ENCODE measurements around the gene PIGN. TPM values are rescaled to one million over a fixed set of nuclear protein-coding genes. Genes with fewer than 3 reads are reported as not detected.
A peak's percentile ranks its signal among the peaks of the same experiment; 100 is the strongest.

PIGN gene
- polyA plus RNA-seq, 4 donors, result 2.2 to 21.4 (median 5.7) TPM

GRCh38 chr18:62061821-62062478, 124.9 kb downstream of the PIGN start:
- H3K4me1 ChIP-seq (ENCODE audit: control insufficient read depth in 3 of 3, insufficient read depth in 2 of 3, low read depth in 1 of 3, low read length in 2 of 3), result peaks cover 0 to 24% (median 1%) of the 10 kb centered on the region in 3 donors
- peak overlapping the region in 1 of 3 donors; percentile 80 for H3K27ac ChIP-seq (ENCODE audit: low read depth in 1 of 3, low read length in 2 of 3)
- H3K4me3 ChIP-seq (ENCODE audit: low read depth in 1 of 3, low read length in 3 of 3), result peak overlapping the region in 1 of 3 donors; percentile 18
- DNase-seq, result peak in 1 of 2 donors; percentile 42
- no peaks in the 10 kb centered on the region for H3K27me3 ChIP-seq (ENCODE audit: control insufficient read depth in 3 of 3, insufficient read depth in 3 of 3, low read length in 3 of 3)
- no peaks in the 10 kb centered on the region for H3K36me3 ChIP-seq (ENCODE audit: control insufficient read depth in 3 of 3, insufficient read depth in 2 of 3, low read depth in 1 of 3, low read length in 3 of 3)
- WGBS, 3 donors, result 32 to 71% (median 60%) methylated on average over 5 of the region's 5 CpGs
- no peak for FAIRE-seq
- peaks cover 0 to 12% of the 10 kb centered on the region in 2 donors for H3K9me3 ChIP-seq (ENCODE audit: control insufficient read depth in 2 of 2, insufficient read depth in 1 of 2, low read depth in 1 of 2, low read length in 1 of 2)

GRCh38 chr18:62060820-62061219, 126.0 kb downstream of the PIGN start:
- 15 to 65% (median 38%) methylated on average over 2 of the region's 2 CpGs for WGBS, 3 donors

GRCh38 chr18:62054929-62055498, 131.8 kb downstream of the PIGN start:
- Histone ChIP-seq H3K4me3 (ENCODE audit: low read depth in 1 of 3, low read length in 3 of 3) (no peak overlapping the region), H3K27me3 (ENCODE audit: control insufficient read depth in 3 of 3, insufficient read depth in 3 of 3, low read length in 3 of 3) (no peaks in the 10 kb centered on the region)
- 95 to 96% (median 95%) methylated on average over 2 of the region's 2 CpGs for WGBS, 3 donors

More at GRCh38 chr18:62060820-62061219, 126.0 kb downstream of the PIGN start:
- Histone ChIP-seq H3K27ac (ENCODE audit: low read depth in 1 of 3, low read length in 2 of 3) (peak overlapping the region in 1 of 3 donors; percentile 80), H3K36me3 (ENCODE audit: control insufficient read depth in 3 of 3, insufficient read depth in 2 of 3, low read depth in 1 of 3, low read length in 3 of 3) (peaks cover 0 to 1% (median 0%) of the 10 kb centered on the region in 3 donors), H3K9me3 (ENCODE audit: control insufficient read depth in 2 of 2, insufficient read depth in 1 of 2, low read depth in 1 of 2, low read length in 1 of 2) (peaks cover 0 to 12% of the 10 kb centered on the region in 2 donors), H3K4me1 (ENCODE audit: control insufficient read depth in 3 of 3, insufficient read depth in 2 of 3, low read depth in 1 of 3, low read length in 2 of 3) (peaks cover 0 to 18% (median 0%) of the 10 kb centered on the region in 3 donors), H3K27me3 (ENCODE audit: control insufficient read depth in 3 of 3, insufficient read depth in 3 of 3, low read length in 3 of 3) (no peaks in the 10 kb centered on the region), H3K4me3 (ENCODE audit: low read depth in 1 of 3, low read length in 3 of 3) (no peak overlapping the region)
- DNase-seq (peak; percentile 83 to 85), FAIRE-seq (peak; percentile 57)

GRCh38 chr18:62048279-62048678, 138.6 kb downstream of the PIGN start:
- peaks cover 0 to 9% (median 2%) of the 10 kb centered on the region in 3 donors for H3K36me3 ChIP-seq (ENCODE audit: control insufficient read depth in 3 of 3, insufficient read depth in 2 of 3, low read depth in 1 of 3, low read length in 3 of 3)
- DNase-seq (no peak), FAIRE-seq (no peak)
- H3K4me3 ChIP-seq (ENCODE audit: low read depth in 1 of 3, low read length in 3 of 3), result no peak overlapping the region
- no peak overlapping the region for H3K27ac ChIP-seq (ENCODE audit: low read depth in 1 of 3, low read length in 2 of 3)
- H3K27me3 ChIP-seq (ENCODE audit: control insufficient read depth in 3 of 3, insufficient read depth in 3 of 3, low read length in 3 of 3), result no peaks in the 10 kb centered on the region
- no peaks in the 10 kb centered on the region for H3K4me1 ChIP-seq (ENCODE audit: control insufficient read depth in 3 of 3, insufficient read depth in 2 of 3, low read depth in 1 of 3, low read length in 2 of 3)
- H3K9me3 ChIP-seq (ENCODE audit: control insufficient read depth in 2 of 2, insufficient read depth in 1 of 2, low read depth in 1 of 2, low read length in 1 of 2), result peaks cover 0 to 11% of the 10 kb centered on the region in 2 donors
- 94 to 100% (median 97%) methylated on average over 1 of the region's 1 CpG for WGBS, 3 donors

More at GRCh38 chr18:62054929-62055498, 131.8 kb downstream of the PIGN start:
- Histone ChIP-seq H3K9me3 (ENCODE audit: control insufficient read depth in 2 of 2, insufficient read depth in 1 of 2, low read depth in 1 of 2, low read length in 1 of 2) (peaks cover 0 to 12% of the 10 kb centered on the region in 2 donors), H3K27ac (ENCODE audit: low read depth in 1 of 3, low read length in 2 of 3) (no peak overlapping the region), H3K4me1 (ENCODE audit: control insufficient read depth in 3 of 3, insufficient read depth in 2 of 3, low read depth in 1 of 3, low read length in 2 of 3) (no peaks in the 10 kb centered on the region), H3K36me3 (ENCODE audit: control insufficient read depth in 3 of 3, insufficient read depth in 2 of 3, low read depth in 1 of 3, low read length in 3 of 3) (peaks cover 0 to 1% (median 0%) of the 10 kb centered on the region in 3 donors)
- DNase-seq (no peak), FAIRE-seq (no peak)

- Histone ChIP-seq H3K36me3 (ENCODE audit: control insufficient read depth in 3 of 3, insufficient read depth in 2 of 3, low read depth in 1 of 3, low read length in 3 of 3) (peaks cover 2 to 13% (median 2%) of the 10 kb centered on the region in 3 donors), H3K27ac (ENCODE audit: low read depth in 1 of 3, low read length in 2 of 3) (no peak overlapping the region), H3K4me1 (ENCODE audit: control insufficient read depth in 3 of 3, insufficient read depth in 2 of 3, low read depth in 1 of 3, low read length in 2 of 3) (no peaks in the 10 kb centered on the region), H3K27me3 (ENCODE audit: control insufficient read depth in 3 of 3, insufficient read depth in 3 of 3, low read length in 3 of 3) (no peaks in the 10 kb centered on the region), H3K4me3 (ENCODE audit: low read depth in 1 of 3, low read length in 3 of 3) (no peak overlapping the region), H3K9me3 (ENCODE audit: control insufficient read depth in 2 of 2, insufficient read depth in 1 of 2, low read depth in 1 of 2, low read length in 1 of 2) (peaks cover 0 to 11% of the 10 kb centered on the region in 2 donors)
- DNase-seq, result no peak
- 79 to 87% (median 84%) methylated on average over 2 of the region's 2 CpGs for WGBS, 3 donors
- FAIRE-seq, result no peak
These were observed 141.5 kb downstream of the PIGN start for GRCh38 chr18:62045316-62045715.

- WGBS, 3 donors, result 80 to 89% (median 88%) methylated on average over 2 of the region's 2 CpGs
- FAIRE-seq, result no peak
These were observed 142.3 kb downstream of the PIGN start for GRCh38 chr18:62044490-62045000.

GRCh38 chr18:62037989-62038778, 148.7 kb downstream of the PIGN start:
- H3K36me3 ChIP-seq (ENCODE audit: control insufficient read depth in 3 of 3, insufficient read depth in 2 of 3, low read depth in 1 of 3, low read length in 3 of 3), result peaks cover 0 to 4% (median under 1%) of the 10 kb centered on the region in 3 donors
- H3K27me3 ChIP-seq (ENCODE audit: control insufficient read depth in 3 of 3, insufficient read depth in 3 of 3, low read length in 3 of 3), result no peaks in the 10 kb centered on the region
- H3K4me3 ChIP-seq (ENCODE audit: low read depth in 1 of 3, low read length in 3 of 3), result no peak overlapping the region
- H3K27ac ChIP-seq (ENCODE audit: low read depth in 1 of 3, low read length in 2 of 3), result no peak overlapping the region
- FAIRE-seq (no peak), DNase-seq (no peak)
- WGBS, 3 donors, result 56 to 86% (median 75%) methylated on average over 6 of the region's 6 CpGs
- no peaks in the 10 kb centered on the region for H3K9me3 ChIP-seq (ENCODE audit: control insufficient read depth in 2 of 2, insufficient read depth in 1 of 2, low read depth in 1 of 2, low read length in 1 of 2)
- H3K4me1 ChIP-seq (ENCODE audit: control insufficient read depth in 3 of 3, insufficient read depth in 2 of 3, low read depth in 1 of 3, low read length in 2 of 3), result no peaks in the 10 kb centered on the region

More at GRCh38 chr18:62044490-62045000, 142.3 kb downstream of the PIGN start:
- Histone ChIP-seq H3K4me3 (ENCODE audit: low read depth in 1 of 3, low read length in 3 of 3) (no peak overlapping the region), H3K9me3 (ENCODE audit: control insufficient read depth in 2 of 2, insufficient read depth in 1 of 2, low read depth in 1 of 2, low read length in 1 of 2) (peaks cover 0 to 11% of the 10 kb centered on the region in 2 donors), H3K36me3 (ENCODE audit: control insufficient read depth in 3 of 3, insufficient read depth in 2 of 3, low read depth in 1 of 3, low read length in 3 of 3) (peaks cover 2 to 13% (median 2%) of the 10 kb centered on the region in 3 donors), H3K27ac (ENCODE audit: low read depth in 1 of 3, low read length in 2 of 3) (no peak overlapping the region), H3K4me1 (ENCODE audit: control insufficient read depth in 3 of 3, insufficient read depth in 2 of 3, low read depth in 1 of 3, low read length in 2 of 3) (no peaks in the 10 kb centered on the region), H3K27me3 (ENCODE audit: control insufficient read depth in 3 of 3, insufficient read depth in 3 of 3, low read length in 3 of 3) (no peaks in the 10 kb centered on the region)
- DNase-seq, result no peak
